GDM1 (cell line): ENCODE results near the gene PROCA1.
A peak's percentile ranks its signal among the peaks of the same experiment; 100 is the strongest.

Experiments used
- DNase-seq: peaks from one replicate; lab custom pipeline; 2025; lab: John Stamatoyannopoulos, UW

Gene PROCA1

GRCh38 chr17:28711723-28712031 is at the start of gene PROCA1:
Gene PROCA1, minus strand, starts transcription at chr17:28711888. Its CDS starts 228 bp downstream, at chr17:28711660.
- no peak for DNase-seq

GRCh38 chr17:28760601-28761562 is 49.2 kb upstream of the PROCA1 start:
- DNase-seq, result peak; percentile 39

- DNase-seq, result no peak
Measured at GRCh38 chr17:28759256-28759865, 47.7 kb upstream of the PROCA1 start.

GRCh38 chr17:28758411-28759121 is 46.9 kb upstream of the PROCA1 start:
- DNase-seq, result no peak

- DNase-seq, result no peak
Measured at GRCh38 chr17:28756049-28756804, 44.5 kb upstream of the PROCA1 start.

- no peak for DNase-seq
Measured at GRCh38 chr17:28755486-28755885, 43.8 kb upstream of the PROCA1 start.

- DNase-seq, result no peak
Measured at GRCh38 chr17:28751600-28752366, 40.1 kb upstream of the PROCA1 start.

GRCh38 chr17:28750178-28751047 is 38.7 kb upstream of the PROCA1 start:
- DNase-seq, result peak; percentile 77

GRCh38 chr17:28749516-28750177 is 38.0 kb upstream of the PROCA1 start:
- DNase-seq, result no peak

- DNase-seq, result no peak
Measured at GRCh38 chr17:28748852-28749515, 37.3 kb upstream of the PROCA1 start.

GRCh38 chr17:28747801-28748750 is 36.4 kb upstream of the PROCA1 start:
- no peak for DNase-seq

GRCh38 chr17:28747051-28747691 is 35.5 kb upstream of the PROCA1 start:
- no peak for DNase-seq

GRCh38 chr17:28746611-28747050 is 34.9 kb upstream of the PROCA1 start:
- DNase-seq, result no peak

GRCh38 chr17:28745786-28746411 is 34.2 kb upstream of the PROCA1 start:
- no peak for DNase-seq

GRCh38 chr17:28744972-28745785 is 33.5 kb upstream of the PROCA1 start:
- no peak for DNase-seq
